ENCODE results near the gene NIP7. TPM values are rescaled to one million over a fixed set of nuclear protein-coding genes. Genes with fewer than 3 reads are reported as not detected.

The NIP7 gene
- 22.1 and 23.9 TPM in 2 replicates for total RNA-seq

GRCh38 chr16:69339289-69340094 is at the start of gene NIP7, which contains the start of gene COG8:
TSS of gene NIP7 (plus strand) at chr16:69339772. CDS start at chr16:69339830, 58 bp downstream.
TSS of gene COG8 (minus strand) at chr16:69339564. CDS start at chr16:69339552, 12 bp downstream.

GRCh38 chr16:69310653-69311532 is 28.7 kb upstream of the NIP7 start, which contains the start of gene VPS4A:
TSS of gene VPS4A (plus strand) at chr16:69311350. CDS start at chr16:69311512, 162 bp downstream.

GRCh38 chr16:69330286-69331109 is 9.1 kb upstream of the NIP7 start, which contains the start of gene PDF:
TSS of gene PDF (minus strand) at chr16:69330588. CDS start at chr16:69330570, 18 bp downstream.

GRCh38 chr16:69351309-69352027 is 11.9 kb downstream of the NIP7 start, which contains the start of gene TMED6:
TSS of gene TMED6 (minus strand) at chr16:69351786. CDS start at chr16:69351753, 33 bp downstream.

Other genes starting within 250 kb of the NIP7 start
- 0.49 and 2.4 TPM in 2 replicates for gene HAS3, start 234.1 kb upstream of the NIP7 start, total RNA-seq
- gene CHTF8, start 207.2 kb upstream of the NIP7 start, total RNA-seq, result 60.7 and 67.2 TPM in 2 replicates
- gene UTP4, start 207.1 kb upstream of the NIP7 start, total RNA-seq, result 23.6 and 27.7 TPM in 2 replicates
- gene SNTB2, start 152.6 kb upstream of the NIP7 start, total RNA-seq, result 76.9 and 98.7 TPM in 2 replicates
- gene VPS4A, start 28.4 kb upstream of the NIP7 start, total RNA-seq, result 37.2 and 37.3 TPM in 2 replicates
- gene PDF, start 9.2 kb upstream of the NIP7 start, total RNA-seq, result 11.2 and 12.4 TPM in 2 replicates
- gene COG8, start 208 bp upstream of the NIP7 start, total RNA-seq, result 47.4 and 51.8 TPM in 2 replicates
- gene TMED6, start 12.0 kb downstream of the NIP7 start, total RNA-seq, result not detected in 2 replicates
- 13.1 and 15.7 TPM in 2 replicates for gene TERF2, start 46.2 kb downstream of the NIP7 start, total RNA-seq
- gene CYB5B, start 84.8 kb downstream of the NIP7 start, total RNA-seq, result 66.4 and 83.5 TPM in 2 replicates
- 52.2 and 56.6 TPM in 2 replicates for gene NFAT5, start 226.2 kb downstream of the NIP7 start, total RNA-seq